Fibroblast of lung (primary cell): ENCODE results near the gene CDK6.

ENCODE experiments used
- EZH2 ChIP-seq: IDR thresholded peaks from 2 replicates; pipeline ENCODE4 v1.5.1; 2012; ENCODE audit warnings: low read length, control low read depth, mild to moderate bottlenecking; ENCODE audit errors: missing control alignments
- TF ChIP-seq, protein P1 (sequence below), 2 donors: IDR thresholded peaks in 1 of 2; conservative IDR thresholded peaks in 1 of 2; 1 replicate in 1 of 2; 2 replicates in 1 of 2; pipeline ENCODE4 v1.5.1; 2011 to 2012; ENCODE audit warnings: low read length in 2 of 2, control low read depth in 1 of 2, inconsistent platforms in 1 of 2, low read depth in 1 of 2, mild to moderate bottlenecking in 1 of 2

DNA sequence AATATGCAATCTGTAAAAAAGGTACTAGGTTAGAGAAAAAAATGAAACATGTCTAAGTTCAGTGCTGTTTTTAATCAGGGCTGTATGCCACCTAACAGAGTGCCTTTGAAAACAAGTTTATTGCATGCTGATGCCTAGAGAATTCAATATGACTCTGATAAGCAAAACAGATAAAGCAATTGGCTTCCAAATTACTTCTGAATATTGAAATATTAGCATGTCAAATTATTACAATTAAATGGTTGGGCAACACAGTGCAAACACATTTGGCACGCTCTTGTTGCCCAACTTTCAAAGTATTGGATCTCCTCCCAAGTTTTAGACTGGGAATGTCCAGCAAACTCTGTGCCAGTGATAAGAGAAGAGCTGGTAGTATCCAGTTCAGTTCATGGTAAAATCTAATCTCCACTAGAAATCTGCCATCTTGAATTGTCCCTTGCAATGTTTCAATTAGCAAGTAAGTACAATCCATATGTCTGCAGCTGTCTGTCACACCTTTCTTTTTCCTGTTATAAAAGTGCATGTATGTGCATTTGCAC, 181.0 kb downstream of the CDK6 start:
- TF ChIP-seq, protein P1, sequence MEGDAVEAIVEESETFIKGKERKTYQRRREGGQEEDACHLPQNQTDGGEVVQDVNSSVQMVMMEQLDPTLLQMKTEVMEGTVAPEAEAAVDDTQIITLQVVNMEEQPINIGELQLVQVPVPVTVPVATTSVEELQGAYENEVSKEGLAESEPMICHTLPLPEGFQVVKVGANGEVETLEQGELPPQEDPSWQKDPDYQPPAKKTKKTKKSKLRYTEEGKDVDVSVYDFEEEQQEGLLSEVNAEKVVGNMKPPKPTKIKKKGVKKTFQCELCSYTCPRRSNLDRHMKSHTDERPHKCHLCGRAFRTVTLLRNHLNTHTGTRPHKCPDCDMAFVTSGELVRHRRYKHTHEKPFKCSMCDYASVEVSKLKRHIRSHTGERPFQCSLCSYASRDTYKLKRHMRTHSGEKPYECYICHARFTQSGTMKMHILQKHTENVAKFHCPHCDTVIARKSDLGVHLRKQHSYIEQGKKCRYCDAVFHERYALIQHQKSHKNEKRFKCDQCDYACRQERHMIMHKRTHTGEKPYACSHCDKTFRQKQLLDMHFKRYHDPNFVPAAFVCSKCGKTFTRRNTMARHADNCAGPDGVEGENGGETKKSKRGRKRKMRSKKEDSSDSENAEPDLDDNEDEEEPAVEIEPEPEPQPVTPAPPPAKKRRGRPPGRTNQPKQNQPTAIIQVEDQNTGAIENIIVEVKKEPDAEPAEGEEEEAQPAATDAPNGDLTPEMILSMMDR (conservative IDR thresholded peaks at IDR 0.05 in 1 of 2, IDR thresholded peaks at IDR 0.05 in 1 of 2; ENCODE audit: low read depth in 1 of 2, low read length in 2 of 2) = no peak
- TF ChIP-seq EZH2 = no peak
